HepG2 (cell line): ENCODE measurements around the gene ACAP1. TPM values are rescaled to one million over a fixed set of nuclear protein-coding genes. Genes with fewer than 3 reads are reported as not detected.
A peak's percentile ranks its signal among the peaks of the same experiment; 100 is the strongest.

Experiments used
- ATF5 ChIP-seq: sonication (generic); formaldehyde crosslinking; IDR thresholded peaks from 2 replicates; pipeline ENCODE4 v1.4.0; 2020; ENCODE audit warnings: mild to moderate bottlenecking, low read depth, missing genetic modification reagents
- ATF6 ChIP-seq: sonication (generic); formaldehyde crosslinking; conservative IDR thresholded peaks from 2 replicates; pipeline ENCODE4 v1.4.0; 2020; ENCODE audit warnings: missing genetic modification reagents
- CENPBD1 ChIP-seq: sonication (generic); formaldehyde crosslinking; IDR thresholded peaks from 2 replicates; pipeline ENCODE4 v1.8.0; 2022; ENCODE audit warnings: missing genetic modification reagents, low read depth, mild to moderate bottlenecking, borderline replicate concordance
- EEA1 ChIP-seq: sonication (generic); formaldehyde crosslinking; IDR thresholded peaks from 2 replicates; pipeline ENCODE4 v1.5.1; 2020; ENCODE audit warnings: mild to moderate bottlenecking, missing genetic modification reagents, borderline replicate concordance
- GATAD2A ChIP-seq: IDR thresholded peaks from 2 replicates; pipeline ENCODE4 v1.6.1; 2016
- HCFC1 ChIP-seq: fragments of 150-350 bp; IDR thresholded peaks from 2 replicates; pipeline ENCODE4 v1.6.1; 2014; ENCODE audit warnings: low read depth, low read length
- KDM2A ChIP-seq: sonication (generic); formaldehyde crosslinking; IDR thresholded peaks from 2 replicates; pipeline ENCODE4 v1.4.0; 2020; ENCODE audit warnings: low read depth, missing genetic modification reagents, borderline replicate concordance
- NONO ChIP-seq, 2 experiments: fragments of 450-650 bp in 1 of 2; sonication (generic) in 1 of 2; formaldehyde crosslinking in 1 of 2; IDR thresholded peaks in 1 of 2; conservative IDR thresholded peaks in 1 of 2; 2 replicates each; pipeline versions ENCODE4 v1.6.1 to v1.8.0; 2017 to 2022; ENCODE audit warnings: mild to moderate bottlenecking in 1 of 2, missing genetic modification reagents in 1 of 2, moderate library complexity in 1 of 2
- POLR2A ChIP-seq, 2 experiments: IDR thresholded peaks; 2 replicates each; pipeline ENCODE4 v1.6.1; 2011; ENCODE audit warnings: low read depth in 2 of 2, low read length in 2 of 2, mild to moderate bottlenecking in 1 of 2, moderate library complexity in 1 of 2; ENCODE audit not compliant: insufficient read depth in 1 of 2
- RBAK ChIP-seq: sonication (generic); formaldehyde crosslinking; IDR thresholded peaks from 2 replicates; pipeline ENCODE4 v1.5.1; 2020; ENCODE audit warnings: mild to moderate bottlenecking, missing genetic modification reagents
- RFX1 ChIP-seq: fragments of 450-650 bp; IDR thresholded peaks from 2 replicates; pipeline ENCODE4 v1.6.1; 2017
- SOX13 ChIP-seq, 3 experiments: fragments of 450-650 bp in 1 of 3; sonication (generic) in 1 of 3; formaldehyde crosslinking in 1 of 3; IDR thresholded peaks in 2 of 3; conservative IDR thresholded peaks in 1 of 3; 2 replicates each; pipeline versions ENCODE4 v1.5.0 to v1.6.1; 2016 to 2020; ENCODE audit warnings: antibody characterized with exemption in 1 of 3, mild to moderate bottlenecking in 1 of 3, missing compliant biosample characterization in 1 of 3, missing genetic modification reagents in 1 of 3, moderate library complexity in 1 of 3
- TAF15 ChIP-seq: fragments of 200-400 bp; formaldehyde crosslinking; IDR thresholded peaks from one replicate; pipeline ENCODE4 v1.6.1; 2018; ENCODE audit warnings: mild to moderate bottlenecking, low read depth, low read length; ENCODE audit not compliant: poor library complexity, severe bottlenecking
- TCF7 ChIP-seq: sonication (generic); IDR thresholded peaks from 2 replicates; pipeline ENCODE4 v1.6.1; 2016; ENCODE audit warnings: antibody characterized with exemption, low read depth
- TMF1 ChIP-seq: sonication (generic); formaldehyde crosslinking; IDR thresholded peaks from 2 replicates; pipeline ENCODE4 v1.8.1; 2022; ENCODE audit warnings: low read depth, missing genetic modification reagents
- ZBTB21 ChIP-seq: sonication (generic); formaldehyde crosslinking; IDR thresholded peaks from 2 replicates; pipeline ENCODE4 v1.4.0; 2020; ENCODE audit warnings: missing genetic modification reagents
- ZFP90 ChIP-seq: sonication (generic); formaldehyde crosslinking; IDR thresholded peaks from 2 replicates; pipeline ENCODE4 v1.8.0; 2022; ENCODE audit warnings: missing genetic modification reagents, mild to moderate bottlenecking, inconsistent platforms, borderline replicate concordance
- ZNF224 ChIP-seq: sonication (generic); formaldehyde crosslinking; IDR thresholded peaks from 2 replicates; pipeline ENCODE4 v1.5.0; 2020; ENCODE audit warnings: mild to moderate bottlenecking, missing genetic modification reagents
- ZNF547 ChIP-seq: sonication (generic); formaldehyde crosslinking; IDR thresholded peaks from 2 replicates; pipeline ENCODE4 v1.5.1; 2020; ENCODE audit warnings: mild to moderate bottlenecking, missing genetic modification reagents
- polyA plus RNA-seq, 8 experiments: library from polyadenylated mRNA; depleted of rRNA in 3 of 8; stranded (reverse) in 7 of 8; unstranded in 1 of 8; fragments of >200 nt; fragmentation: Illumina TruSeq in 4 of 8; extraction: Trizol in 4 of 8; gene quantifications; 2 replicates each; pipeline versions ENCODE4 v1.2.1 to v1.2.3, GENCODE V29; 2011 to 2016; ENCODE audit warnings: low read depth in 4 of 8, missing spikeins in 1 of 8, mixed read lengths in 1 of 8; ENCODE audit not compliant: insufficient read depth in 1 of 8
- total RNA-seq, 5 experiments: library from RNA; depleted of rRNA; stranded (reverse); fragments of >200 nt; fragmentation: Illumina TruSeq; extraction: Trizol; gene quantifications; 2 replicates each; pipeline ENCODE4 v1.2.3, GENCODE V29; 2016; ENCODE audit warnings: low read depth in 1 of 5
- TF ChIP-seq, protein P1 (sequence below): sonication (generic); IDR thresholded peaks from 2 replicates; pipeline ENCODE4 v1.6.1; 2016; ENCODE audit warnings: low read depth, borderline replicate concordance
- TF ChIP-seq, protein P2 (sequence below): sonication (generic); formaldehyde crosslinking; IDR thresholded peaks from 2 replicates; pipeline ENCODE4 v1.9.0; 2022; ENCODE audit warnings: missing genetic modification reagents, mild to moderate bottlenecking, borderline replicate concordance
- TF ChIP-seq, protein P3 (sequence below): sonication (generic); formaldehyde crosslinking; IDR thresholded peaks from 2 replicates; pipeline ENCODE4 v1.8.1; 2023; ENCODE audit warnings: mild to moderate bottlenecking, missing genetic modification reagents

The ACAP1 gene
- total and polyA plus RNA-seq, 2 of the 13 experiments (the other 11 are each of a cell fraction or from before 2014, with no cell fraction given) = 1.3 to 2.5 TPM

DNA sequence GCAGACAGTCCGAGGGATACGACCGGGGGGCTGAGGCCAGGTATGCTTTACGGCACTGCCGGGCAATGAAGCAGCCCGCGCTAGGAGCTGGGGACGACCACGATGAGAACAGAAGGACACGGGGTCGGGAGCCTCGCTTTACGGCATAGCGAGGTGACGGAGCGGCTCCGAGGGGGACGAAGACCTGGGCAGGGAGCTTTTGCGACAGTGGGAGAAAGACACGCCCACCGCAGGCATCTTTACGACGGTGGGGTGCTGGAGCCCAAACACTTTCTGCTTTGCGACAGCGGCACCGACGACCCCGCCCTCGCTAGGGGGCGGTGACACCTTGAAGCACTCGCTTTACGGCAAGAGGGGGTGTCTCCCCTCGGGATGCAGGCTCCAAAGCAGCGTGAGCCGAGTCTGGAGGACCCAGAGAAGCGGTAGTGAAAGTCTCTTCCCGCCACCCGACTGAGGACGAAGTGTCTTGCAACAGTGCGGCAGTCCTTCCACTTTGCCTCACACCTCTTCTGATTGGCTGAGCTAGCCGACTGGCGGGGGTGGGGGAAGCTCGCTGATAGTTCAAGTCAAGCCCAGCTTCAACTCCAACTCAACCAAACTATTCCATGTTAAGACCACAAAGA is 6.8 kb upstream of the ACAP1 start (continued):
- TF ChIP-seq, protein P1, sequence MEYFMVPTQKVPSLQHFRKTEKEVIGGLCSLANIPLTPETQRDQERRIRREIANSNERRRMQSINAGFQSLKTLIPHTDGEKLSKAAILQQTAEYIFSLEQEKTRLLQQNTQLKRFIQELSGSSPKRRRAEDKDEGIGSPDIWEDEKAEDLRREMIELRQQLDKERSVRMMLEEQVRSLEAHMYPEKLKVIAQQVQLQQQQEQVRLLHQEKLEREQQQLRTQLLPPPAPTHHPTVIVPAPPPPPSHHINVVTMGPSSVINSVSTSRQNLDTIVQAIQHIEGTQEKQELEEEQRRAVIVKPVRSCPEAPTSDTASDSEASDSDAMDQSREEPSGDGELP = peak; percentile 54; the same call in 1 of the 2 replicates
- no peak for TF ChIP-seq RBAK (CRISPR knock-in tag)
- TF ChIP-seq, protein P2, sequence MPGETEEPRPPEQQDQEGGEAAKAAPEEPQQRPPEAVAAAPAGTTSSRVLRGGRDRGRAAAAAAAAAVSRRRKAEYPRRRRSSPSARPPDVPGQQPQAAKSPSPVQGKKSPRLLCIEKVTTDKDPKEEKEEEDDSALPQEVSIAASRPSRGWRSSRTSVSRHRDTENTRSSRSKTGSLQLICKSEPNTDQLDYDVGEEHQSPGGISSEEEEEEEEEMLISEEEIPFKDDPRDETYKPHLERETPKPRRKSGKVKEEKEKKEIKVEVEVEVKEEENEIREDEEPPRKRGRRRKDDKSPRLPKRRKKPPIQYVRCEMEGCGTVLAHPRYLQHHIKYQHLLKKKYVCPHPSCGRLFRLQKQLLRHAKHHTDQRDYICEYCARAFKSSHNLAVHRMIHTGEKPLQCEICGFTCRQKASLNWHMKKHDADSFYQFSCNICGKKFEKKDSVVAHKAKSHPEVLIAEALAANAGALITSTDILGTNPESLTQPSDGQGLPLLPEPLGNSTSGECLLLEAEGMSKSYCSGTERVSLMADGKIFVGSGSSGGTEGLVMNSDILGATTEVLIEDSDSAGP = peak; percentile 27; the same call in 1 of the 2 replicates
- TF ChIP-seq, protein P3, sequence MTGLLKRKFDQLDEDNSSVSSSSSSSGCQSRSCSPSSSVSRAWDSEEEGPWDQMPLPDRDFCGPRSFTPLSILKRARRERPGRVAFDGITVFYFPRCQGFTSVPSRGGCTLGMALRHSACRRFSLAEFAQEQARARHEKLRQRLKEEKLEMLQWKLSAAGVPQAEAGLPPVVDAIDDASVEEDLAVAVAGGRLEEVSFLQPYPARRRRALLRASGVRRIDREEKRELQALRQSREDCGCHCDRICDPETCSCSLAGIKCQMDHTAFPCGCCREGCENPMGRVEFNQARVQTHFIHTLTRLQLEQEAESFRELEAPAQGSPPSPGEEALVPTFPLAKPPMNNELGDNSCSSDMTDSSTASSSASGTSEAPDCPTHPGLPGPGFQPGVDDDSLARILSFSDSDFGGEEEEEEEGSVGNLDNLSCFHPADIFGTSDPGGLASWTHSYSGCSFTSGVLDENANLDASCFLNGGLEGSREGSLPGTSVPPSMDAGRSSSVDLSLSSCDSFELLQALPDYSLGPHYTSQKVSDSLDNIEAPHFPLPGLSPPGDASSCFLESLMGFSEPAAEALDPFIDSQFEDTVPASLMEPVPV = no peak
- TF ChIP-seq ATF5 = 0 out of 2 replicates have a peak, but pooled peaks have one; percentile 64
- peak; percentile 55 for TF ChIP-seq GATAD2A
- TF ChIP-seq ATF6 = no peak
- no peak for TF ChIP-seq NONO (IDR thresholded peaks at IDR 0.05)
- TF ChIP-seq NONO (CRISPR knock-in tag; conservative IDR thresholded peaks at IDR 0.05) = peak; percentile 90
- TF ChIP-seq POLR2A (IDR thresholded peaks at IDR 0.05; ENCODE audit: insufficient read depth in 1 of 2, low read depth in 2 of 2, low read length in 2 of 2) = peak; percentile 68 to 85
- TF ChIP-seq ZBTB21 (CRISPR knock-in tag) = no peak
- TF ChIP-seq ZNF547 (CRISPR knock-in tag) = peak; percentile 62
- no peak for TF ChIP-seq CENPBD1
- no peak for TF ChIP-seq TMF1 (CRISPR knock-in tag)
- no peak for TF ChIP-seq TAF15
- TF ChIP-seq SOX13 (IDR thresholded peaks at IDR 0.05) = no peak
- no peak; a peak in 1 of 4 replicates for TF ChIP-seq SOX13 (CRISPR knock-in tag; conservative IDR thresholded peaks at IDR 0.05 in 1 of 2, IDR thresholded peaks at IDR 0.05 in 1 of 2)
- TF ChIP-seq HCFC1 = peak; percentile 42; the same call in 1 of the 2 replicates
- peak; percentile 69; the same call in 1 of the 2 replicates for TF ChIP-seq ZFP90 (CRISPR knock-in tag)
- peak; percentile 74; the same call in 1 of the 2 replicates for TF ChIP-seq RFX1
- TF ChIP-seq ZNF224 = no peak; the same call in 1 of the 2 replicates
- TF ChIP-seq EEA1 = no peak
- TF ChIP-seq TCF7 = no peak
- peak; percentile 89 for TF ChIP-seq KDM2A
